Lower lobe of right lung (tissue), 2 donors: ENCODE results near the gene EPSTI1. TPM values are rescaled to one million over a fixed set of nuclear protein-coding genes. Genes with fewer than 3 reads are reported as not detected.

Experiments
- ATAC-seq, 2 donors: fragments of 200-7000 bp; cut with Tn5 transposase; one replicate each; pipeline ENCODE4 v1.9.1; 2020 to 2022; ENCODE audit warnings: mild to moderate bottlenecking in 2 of 2, moderate library complexity in 2 of 2
- DNase-seq: peaks from one replicate; pipeline ENCODE4 v3.0.0-alpha.2; 2020
- H3K27ac ChIP-seq: fragments of 200-600 bp; one replicate; pipeline ENCODE4 v1.8.0; 2022
- H3K27me3 ChIP-seq: fragments of 200-600 bp; one replicate; pipeline ENCODE4 v1.8.0; 2022; ENCODE audit warnings: low read depth
- H3K36me3 ChIP-seq: fragments of 200-600 bp; one replicate; pipeline ENCODE4 v1.8.0; 2022; ENCODE audit warnings: mild to moderate bottlenecking
- H3K4me1 ChIP-seq: fragments of 200-600 bp; one replicate; pipeline ENCODE4 v1.8.0; 2022
- H3K4me3 ChIP-seq: fragments of 200-600 bp; one replicate; pipeline ENCODE4 v1.8.0; 2022; ENCODE audit warnings: mild to moderate bottlenecking
- H3K9me3 ChIP-seq: fragments of 200-600 bp; one replicate; pipeline ENCODE4 v1.8.0; 2022
- intact Hi-C: fragments of 100-400 bp; cut with DNase I; formaldehyde crosslinking; loops from one replicate; pipeline ENCODE4 v1.11.0; 2022
- total RNA-seq: library from RNA; stranded (reverse); fragmentation: NEBNext Ultra II Directional; extraction: Animal tissue kit (Norgen Biotek cat#: 25700); gene quantifications from one replicate; pipeline ENCODE4 v1.2.1, GENCODE V29; 2021
- TF ChIP-seq, protein P1 (sequence below): fragments of 200-600 bp; IDR thresholded peaks from one replicate; pipeline ENCODE4 v1.8.0; 2022; ENCODE audit warnings: antibody characterized with exemption, mild to moderate bottlenecking
- donor health status: DM: no; HTN: yes; CAD: no; lungs with severe emphysema.

Gene EPSTI1
- total RNA-seq, 1 donor from 2014 or later, result 38.6 TPM

DNA sequence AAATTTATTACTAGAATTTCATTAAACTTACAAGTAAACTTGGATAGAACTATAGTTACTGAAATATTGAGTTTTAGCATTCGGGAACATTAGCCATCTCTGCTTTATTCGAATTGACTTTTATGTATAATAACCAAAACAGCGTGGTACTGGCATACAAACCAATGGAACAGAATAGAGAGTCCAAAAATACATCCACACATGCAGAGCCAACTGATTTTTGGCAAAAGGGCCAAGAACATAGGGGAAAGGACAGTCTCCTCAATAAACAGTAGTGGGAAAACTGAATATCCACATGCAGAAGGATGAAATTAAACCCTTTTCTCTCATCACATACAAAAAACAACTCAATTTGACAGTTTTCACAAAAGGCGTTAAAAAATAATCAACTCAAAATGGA lies 84.3 kb downstream of the EPSTI1 start:
- Histone ChIP-seq H3K4me3 (no peak overlapping the region), H3K4me1 (no peaks in the 10 kb centered on the region), H3K27ac (no peak overlapping the region), H3K9me3 (no peaks in the 10 kb centered on the region), H3K27me3 (no peaks in the 10 kb centered on the region), H3K36me3 (no peaks in the 10 kb centered on the region)
- TF ChIP-seq, protein P1, sequence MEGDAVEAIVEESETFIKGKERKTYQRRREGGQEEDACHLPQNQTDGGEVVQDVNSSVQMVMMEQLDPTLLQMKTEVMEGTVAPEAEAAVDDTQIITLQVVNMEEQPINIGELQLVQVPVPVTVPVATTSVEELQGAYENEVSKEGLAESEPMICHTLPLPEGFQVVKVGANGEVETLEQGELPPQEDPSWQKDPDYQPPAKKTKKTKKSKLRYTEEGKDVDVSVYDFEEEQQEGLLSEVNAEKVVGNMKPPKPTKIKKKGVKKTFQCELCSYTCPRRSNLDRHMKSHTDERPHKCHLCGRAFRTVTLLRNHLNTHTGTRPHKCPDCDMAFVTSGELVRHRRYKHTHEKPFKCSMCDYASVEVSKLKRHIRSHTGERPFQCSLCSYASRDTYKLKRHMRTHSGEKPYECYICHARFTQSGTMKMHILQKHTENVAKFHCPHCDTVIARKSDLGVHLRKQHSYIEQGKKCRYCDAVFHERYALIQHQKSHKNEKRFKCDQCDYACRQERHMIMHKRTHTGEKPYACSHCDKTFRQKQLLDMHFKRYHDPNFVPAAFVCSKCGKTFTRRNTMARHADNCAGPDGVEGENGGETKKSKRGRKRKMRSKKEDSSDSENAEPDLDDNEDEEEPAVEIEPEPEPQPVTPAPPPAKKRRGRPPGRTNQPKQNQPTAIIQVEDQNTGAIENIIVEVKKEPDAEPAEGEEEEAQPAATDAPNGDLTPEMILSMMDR, result no peak
- no peak for ATAC-seq
- DNase-seq, result no peak
- intact Hi-C loops, result no loop called here

DNA sequence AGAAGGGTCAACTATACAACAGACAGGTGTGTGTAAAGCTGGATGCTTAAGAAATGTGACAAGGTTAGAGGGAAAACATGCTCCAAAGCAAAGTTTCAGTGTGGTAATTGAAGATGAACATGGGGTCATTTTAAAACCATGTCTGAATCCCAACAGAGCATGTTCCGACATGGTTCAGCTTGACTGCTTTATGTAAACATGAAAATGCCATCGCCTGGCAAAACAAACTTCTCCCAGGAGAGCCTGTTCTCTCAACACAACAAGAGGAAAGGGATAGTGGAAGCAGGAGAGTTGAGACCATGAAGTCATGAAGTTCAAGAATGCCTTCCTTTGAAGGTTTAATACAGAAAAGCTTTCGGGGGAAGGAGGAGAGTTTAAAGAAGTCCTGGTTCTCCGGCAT lies 85.8 kb downstream of the EPSTI1 start:
- Histone ChIP-seq H3K27ac (no peak overlapping the region), H3K9me3 (no peaks in the 10 kb centered on the region), H3K4me1 (no peaks in the 10 kb centered on the region), H3K36me3 (no peaks in the 10 kb centered on the region), H3K4me3 (no peak overlapping the region), H3K27me3 (no peaks in the 10 kb centered on the region)
- TF ChIP-seq, protein P1, result no peak
- no peak for ATAC-seq
- no peak for DNase-seq
- intact Hi-C loops, result no loop called here

DNA sequence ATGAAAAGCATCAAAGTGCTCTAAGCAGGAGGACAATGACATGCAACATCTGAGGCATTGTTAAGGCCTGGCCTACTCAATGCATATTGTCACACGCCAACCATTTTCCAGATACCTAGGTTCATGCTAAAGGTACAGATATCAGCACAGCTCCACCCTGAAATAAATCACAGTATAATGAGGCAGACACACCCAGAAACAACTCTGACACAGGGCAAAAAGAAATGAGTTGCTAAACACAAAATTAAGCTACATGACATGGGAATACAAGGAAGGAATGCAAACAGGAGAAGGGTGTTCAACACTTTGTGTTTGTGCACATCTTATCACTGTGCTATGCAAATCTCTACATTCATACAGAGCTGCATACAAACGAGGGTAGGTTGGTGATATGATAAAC lies 86.5 kb downstream of the EPSTI1 start:
- H3K4me3 ChIP-seq, result no peak overlapping the region
- DNase-seq, result no peak
- intact Hi-C loops, result no loop called here
- H3K36me3 ChIP-seq, result no peaks in the 10 kb centered on the region
- no peak for ATAC-seq
- H3K27ac ChIP-seq, result no peak overlapping the region
- TF ChIP-seq, protein P1, result no peak
- no peaks in the 10 kb centered on the region for H3K9me3 ChIP-seq
- no peaks in the 10 kb centered on the region for H3K27me3 ChIP-seq
- H3K4me1 ChIP-seq, result no peaks in the 10 kb centered on the region

DNA sequence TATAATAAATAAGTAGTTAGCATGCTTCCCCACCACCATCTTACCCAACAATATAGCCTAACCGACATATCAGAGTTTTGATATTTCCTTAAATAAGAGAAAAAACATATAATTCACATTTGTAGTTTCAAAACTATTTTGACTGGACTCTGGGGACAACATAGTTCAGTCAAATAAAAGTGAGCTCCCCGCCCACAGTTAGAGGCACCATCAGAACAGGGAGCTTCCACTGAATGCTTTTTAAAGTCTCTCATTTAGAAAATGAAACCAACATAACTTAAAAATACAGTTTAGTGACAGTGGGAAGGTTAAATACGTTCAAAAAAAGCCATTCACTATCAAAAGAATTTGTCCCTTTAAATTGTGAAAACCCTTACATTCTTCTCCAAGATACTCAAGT lies 92.8 kb downstream of the EPSTI1 start:
- no peak for ATAC-seq
- Histone ChIP-seq H3K4me1 (peaks cover 9% of the 10 kb centered on the region), H3K36me3 (peaks cover 4% of the 10 kb centered on the region), H3K4me3 (no peak overlapping the region), H3K27ac (no peak overlapping the region), H3K9me3 (no peaks in the 10 kb centered on the region), H3K27me3 (no peaks in the 10 kb centered on the region)
- no peak for DNase-seq
- TF ChIP-seq, protein P1, result no peak
- intact Hi-C loops, result no loop called here

DNA sequence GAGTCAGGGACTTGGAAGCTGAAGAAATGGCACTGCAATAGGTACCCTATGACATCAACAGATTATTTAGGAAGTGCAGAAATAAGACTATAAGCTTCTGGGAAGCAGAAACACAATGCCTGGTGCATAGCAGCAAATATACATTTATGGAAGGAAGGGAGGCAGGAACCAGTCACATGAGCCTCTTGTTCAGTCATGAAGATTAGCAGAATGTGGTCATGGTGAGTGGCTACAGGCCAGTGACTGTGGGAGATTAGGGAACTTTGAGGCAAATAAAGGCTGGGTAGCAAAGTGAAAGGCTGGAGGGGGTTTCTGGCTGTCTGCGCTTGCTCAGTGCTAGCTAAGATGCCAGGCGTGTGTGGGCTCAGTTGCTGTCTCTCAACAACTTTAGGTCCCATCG lies 96.3 kb downstream of the EPSTI1 start:
- TF ChIP-seq, protein P1, result no peak
- Histone ChIP-seq H3K9me3 (no peaks in the 10 kb centered on the region), H3K27ac (no peak overlapping the region), H3K36me3 (peaks cover 4% of the 10 kb centered on the region), H3K4me3 (no peak overlapping the region), H3K27me3 (no peaks in the 10 kb centered on the region), H3K4me1 (peaks cover 17% of the 10 kb centered on the region)
- DNase-seq (no peak), ATAC-seq (no peak)
- intact Hi-C loops, result no loop called here

DNA sequence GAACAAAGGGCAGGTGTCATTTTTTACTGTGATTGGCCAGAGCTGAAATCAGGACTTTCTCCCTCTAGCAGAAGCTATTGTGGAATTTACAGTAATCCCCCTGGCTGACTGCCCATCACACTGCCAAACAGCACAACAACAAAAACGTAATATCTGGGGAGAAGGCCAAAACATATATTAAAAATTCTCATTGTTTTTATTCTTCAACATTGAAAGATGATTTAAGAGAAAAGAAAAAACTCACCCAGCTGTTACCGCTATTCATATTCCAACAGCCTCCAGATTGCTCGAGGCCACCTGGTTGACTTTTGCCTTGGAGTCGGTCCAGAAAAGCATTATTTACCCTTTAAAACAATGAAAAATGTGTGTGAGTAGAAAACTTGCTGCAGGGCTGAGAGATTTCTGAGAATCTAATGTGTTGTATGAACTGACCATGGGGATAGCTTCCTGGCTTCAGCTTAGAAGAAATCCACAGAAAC lies 97.2 kb downstream of the EPSTI1 start:
- DNase-seq, result no peak
- H3K36me3 ChIP-seq, result peaks cover 4% of the 10 kb centered on the region
- TF ChIP-seq, protein P1, result no peak
- ATAC-seq, result no peak
- intact Hi-C loops, result no loop called here
- H3K9me3 ChIP-seq, result no peaks in the 10 kb centered on the region
- no peak overlapping the region for H3K27ac ChIP-seq
- peaks cover 17% of the 10 kb centered on the region for H3K4me1 ChIP-seq
- H3K4me3 ChIP-seq, result no peak overlapping the region
- no peaks in the 10 kb centered on the region for H3K27me3 ChIP-seq
